HL-60 (cell line): ENCODE results near the gene RHEBL1.

Experiments used
- DNase-seq, 2 experiments: peaks; one replicate each; pipeline ENCODE4 v3.0.0-alpha.2; 2010 to 2020; ENCODE audit warnings: low read depth in 1 of 2, low spot score in 1 of 2
- H3K27ac ChIP-seq: fragments of 250-450 bp; sonication (Bioruptor Pico); replicated peaks from 2 replicates; pipeline ENCODE4 v1.5.1; 2020; ENCODE audit warnings: mild to moderate bottlenecking, moderate library complexity
- H3K27me3 ChIP-seq: fragments of 250-450 bp; sonication (Bioruptor Pico); 2 replicates; pipeline ENCODE4 v1.5.1; 2021; ENCODE audit warnings: mild to moderate bottlenecking, moderate library complexity; ENCODE audit not compliant: insufficient read depth, poor library complexity, severe bottlenecking
- H3K4me3 ChIP-seq: replicated peaks from 2 replicates; pipeline ENCODE4 v1.5.1; 2011; ENCODE audit warnings: mild to moderate bottlenecking, control low read depth, low read length; ENCODE audit not compliant: insufficient read depth
- CTCF ChIP-seq: IDR thresholded peaks from one replicate; pipeline ENCODE4 v1.5.1; 2011; ENCODE audit warnings: low read length, control low read depth, inconsistent platforms; ENCODE audit not compliant: insufficient read depth
- GABPA ChIP-seq: IDR thresholded peaks from 2 replicates; pipeline ENCODE4 v1.6.1; 2012; ENCODE audit warnings: low read depth
- POLR2AphosphoS5 ChIP-seq: IDR thresholded peaks from 2 replicates; pipeline ENCODE4 v1.6.1; 2012; ENCODE audit warnings: low read depth
- REST ChIP-seq: IDR thresholded peaks from 2 replicates; pipeline ENCODE4 v1.6.1; 2012; ENCODE audit warnings: low read depth; ENCODE audit not compliant: insufficient replicate concordance
- SPI1 ChIP-seq: IDR thresholded peaks from 2 replicates; pipeline ENCODE4 v1.6.1; 2012; ENCODE audit warnings: low read depth, mild to moderate bottlenecking, borderline replicate concordance

Gene RHEBL1

GRCh38 chr12:49079793-49080192, 10.0 kb upstream of the RHEBL1 start:
- TF ChIP-seq SPI1, result no peak
- no peak for TF ChIP-seq REST
- TF ChIP-seq GABPA, result no peak
- TF ChIP-seq CTCF, result no peak
- TF ChIP-seq POLR2AphosphoS5, result no peak
- H3K27me3 ChIP-seq, result peaks cover 2% of the 10 kb centered on the region
- no peak for DNase-seq
- no peak overlapping the region for H3K27ac ChIP-seq
- H3K4me3 ChIP-seq, result no peak overlapping the region

GRCh38 chr12:49070971-49071370, 1.2 kb upstream of the RHEBL1 start:
- no peak overlapping the region for H3K27ac ChIP-seq
- H3K27me3 ChIP-seq, result no peaks in the 10 kb centered on the region
- no peak for TF ChIP-seq GABPA
- TF ChIP-seq SPI1, result no peak
- no peak for TF ChIP-seq CTCF
- no peak for TF ChIP-seq REST
- TF ChIP-seq POLR2AphosphoS5, result no peak
- no peak overlapping the region for H3K4me3 ChIP-seq
- DNase-seq, result no peak

GRCh38 chr12:49068879-49069506, 786 bp downstream of the RHEBL1 start:
- Histone ChIP-seq H3K27ac (peak overlapping the region; percentile 50; the same call in 1 of the 2 replicates), H3K4me3 (peak overlapping the region; percentile 92), H3K27me3 (no peaks in the 10 kb centered on the region)
- no peak for TF ChIP-seq CTCF
- TF ChIP-seq POLR2AphosphoS5, result no peak
- no peak for TF ChIP-seq REST
- no peak for TF ChIP-seq GABPA
- no peak for TF ChIP-seq SPI1
- no peak for DNase-seq
